ENCODE measurements around the gene PCSK7. TPM values are rescaled to one million over a fixed set of nuclear protein-coding genes. Genes with fewer than 3 reads are reported as not detected.

Gene PCSK7
- polyA plus RNA-seq, 2 donors, result 22.8 to 37.3 TPM

- H3K4me1 ChIP-seq (ENCODE audit: control insufficient read depth in 2 of 2, insufficient read depth in 2 of 2, low read length in 1 of 2), result peaks cover 0 to 10% of the 10 kb centered on the region in 2 donors
- peaks cover 0 to 17% of the 10 kb centered on the region in 2 donors for H3K36me3 ChIP-seq (ENCODE audit: control insufficient read depth in 2 of 2, insufficient read depth in 2 of 2, low read length in 1 of 2)
- H3K4me3 ChIP-seq (ENCODE audit: low read depth in 1 of 2, low read length in 2 of 2), result peak overlapping the region; percentile 44 to 49
- H3K9me3 ChIP-seq (ENCODE audit: control insufficient read depth in 2 of 2, insufficient read depth in 1 of 2, low read depth in 1 of 2, low read length in 1 of 2), result no peaks in the 10 kb centered on the region
- peak overlapping the region; percentile 61 to 86 for H3K27ac ChIP-seq (ENCODE audit: low read depth in 2 of 2, low read length in 1 of 2)
- WGBS, 2 donors, result 69 to 83% methylated on average over 12 of the region's 12 CpGs
- H3K27me3 ChIP-seq (ENCODE audit: control insufficient read depth in 1 of 2, insufficient read depth in 2 of 2, low read length in 2 of 2), result no peaks in the 10 kb centered on the region
Observed at GRCh38 chr11:117200813-117201657, 30.8 kb downstream of the PCSK7 start.

GRCh38 chr11:117199916-117200812 lies 31.7 kb downstream of the PCSK7 start:
- Histone ChIP-seq H3K9me3 (ENCODE audit: control insufficient read depth in 2 of 2, insufficient read depth in 1 of 2, low read depth in 1 of 2, low read length in 1 of 2) (no peaks in the 10 kb centered on the region), H3K27ac (ENCODE audit: low read depth in 2 of 2, low read length in 1 of 2) (peak overlapping the region; percentile 61 to 86), H3K36me3 (ENCODE audit: control insufficient read depth in 2 of 2, insufficient read depth in 2 of 2, low read length in 1 of 2) (peaks cover 0 to 18% of the 10 kb centered on the region in 2 donors), H3K4me3 (ENCODE audit: low read depth in 1 of 2, low read length in 2 of 2) (peak overlapping the region; percentile 44 to 49), H3K27me3 (ENCODE audit: control insufficient read depth in 1 of 2, insufficient read depth in 2 of 2, low read length in 2 of 2) (no peaks in the 10 kb centered on the region), H3K4me1 (ENCODE audit: control insufficient read depth in 2 of 2, insufficient read depth in 2 of 2, low read length in 1 of 2) (peaks cover 0 to 10% of the 10 kb centered on the region in 2 donors)
- 60 to 67% methylated on average over 13 of the region's 13 CpGs for WGBS, 2 donors

DNA sequence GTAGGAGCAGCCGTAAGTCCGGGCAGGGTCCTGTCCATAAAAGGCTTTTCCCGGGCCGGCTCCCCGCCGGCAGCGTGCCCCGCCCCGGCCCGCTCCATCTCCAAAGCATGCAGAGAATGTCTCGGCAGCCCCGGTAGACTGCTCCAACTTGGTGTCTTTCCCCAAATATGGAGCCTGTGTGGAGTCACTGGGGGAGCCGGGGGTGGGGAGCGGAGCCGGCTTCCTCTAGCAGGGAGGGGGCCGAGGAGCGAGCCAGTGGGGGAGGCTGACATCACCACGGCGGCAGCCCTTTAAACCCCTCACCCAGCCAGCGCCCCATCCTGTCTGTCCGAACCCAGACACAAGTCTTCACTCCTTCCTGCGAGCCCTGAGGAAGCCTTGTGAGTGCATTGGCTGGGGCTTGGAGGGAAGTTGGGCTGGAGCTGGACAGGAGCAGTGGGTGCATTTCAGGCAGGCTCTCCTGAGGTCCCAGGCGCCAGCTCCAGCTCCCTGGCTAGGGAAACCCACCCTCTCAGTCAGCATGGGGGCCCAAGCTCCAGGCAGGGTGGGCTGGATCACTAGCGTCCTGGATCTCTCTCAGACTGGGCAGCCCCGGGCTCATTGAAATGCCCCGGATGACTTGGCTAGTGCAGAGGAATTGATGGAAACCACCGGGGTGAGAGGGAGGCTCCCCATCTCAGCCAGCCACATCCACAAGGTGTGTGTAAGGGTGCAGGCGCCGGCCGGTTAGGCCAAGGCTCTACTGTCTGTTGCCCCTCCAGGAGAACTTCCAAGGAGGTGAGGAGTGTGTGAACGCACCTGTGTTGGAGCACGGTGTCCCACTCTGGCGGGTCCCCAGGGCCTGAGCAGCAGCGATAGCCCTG lies 32.6 kb downstream of the PCSK7 start, which contains the start of gene TAGLN:
Gene TAGLN, plus strand, starts transcription at position 318 of the 863 bp plus-strand sequence. CDS start 3,644 bp downstream, outside the sequence.
- H3K4me3 ChIP-seq (ENCODE audit: low read depth in 1 of 2, low read length in 2 of 2), result peak within 1 kb of the TSS; percentile 44 to 49
- H3K27ac ChIP-seq (ENCODE audit: low read depth in 2 of 2, low read length in 1 of 2), result peak within 1 kb of the TSS; percentile 80 to 88
- 28 to 42% methylated on average over 32 to 34 of the region's 34 CpGs for WGBS, 2 donors
- no peaks in the 10 kb centered on the region for H3K27me3 ChIP-seq (ENCODE audit: control insufficient read depth in 1 of 2, insufficient read depth in 2 of 2, low read length in 2 of 2)
- no peaks in the 10 kb centered on the region for H3K9me3 ChIP-seq (ENCODE audit: control insufficient read depth in 2 of 2, insufficient read depth in 1 of 2, low read depth in 1 of 2, low read length in 1 of 2)
- H3K36me3 ChIP-seq (ENCODE audit: control insufficient read depth in 2 of 2, insufficient read depth in 2 of 2, low read length in 1 of 2), result peaks cover 0 to 16% of the 10 kb centered on the region in 2 donors
- peaks cover 0 to 10% of the 10 kb centered on the region in 2 donors for H3K4me1 ChIP-seq (ENCODE audit: control insufficient read depth in 2 of 2, insufficient read depth in 2 of 2, low read length in 1 of 2)

- peak overlapping the region in 1 of 2 donors; percentile 22 for H3K4me3 ChIP-seq (ENCODE audit: low read depth in 1 of 2, low read length in 2 of 2)
Observed at GRCh38 chr11:117198613-117199012, 33.3 kb downstream of the PCSK7 start.

DNA sequence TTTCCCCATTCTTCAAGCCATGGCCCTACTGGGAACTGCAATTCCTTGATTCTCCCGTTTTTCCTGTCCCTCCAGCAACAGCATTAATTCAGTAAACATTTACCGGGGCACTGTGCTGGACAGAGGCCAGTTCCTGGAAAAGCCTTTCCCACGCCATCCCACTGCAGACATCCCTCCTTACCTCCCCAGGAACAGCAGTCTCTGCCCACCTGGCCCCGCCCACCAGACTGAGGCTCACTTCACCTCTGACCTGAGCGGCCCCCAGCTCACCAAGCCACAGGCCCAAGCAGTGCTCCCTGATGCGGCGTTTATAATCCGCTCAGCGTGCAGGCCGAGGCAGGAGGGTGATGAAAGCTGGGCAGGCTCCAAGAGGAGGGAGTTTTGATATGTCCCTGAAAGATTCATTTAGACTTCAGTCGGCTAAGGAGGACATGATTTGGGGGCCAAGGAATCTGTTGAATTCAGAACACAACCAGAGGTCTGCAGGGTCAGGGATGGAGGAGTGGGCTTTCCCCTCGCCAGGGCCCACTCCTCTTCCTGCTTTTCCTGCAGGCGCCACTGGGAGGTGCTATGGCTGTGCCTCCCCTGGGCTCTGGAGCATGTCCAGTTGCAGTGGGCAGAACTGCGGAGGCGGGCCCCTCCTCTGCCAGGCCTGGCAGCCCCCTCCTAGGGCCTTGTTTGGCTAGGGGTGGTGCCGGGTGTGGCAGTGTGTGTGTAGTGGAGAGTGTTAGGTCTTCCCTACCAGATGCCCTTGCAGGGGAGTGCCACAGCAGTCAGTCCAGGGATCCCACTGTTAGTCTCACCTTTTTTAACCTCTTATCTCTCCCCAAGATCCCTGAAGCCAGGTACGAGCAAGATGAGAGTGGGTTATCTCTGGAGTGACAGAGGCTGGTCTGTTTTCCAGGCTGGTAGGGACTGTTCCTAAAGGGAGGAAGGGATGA lies 34.1 kb downstream of the PCSK7 start:
- peaks cover 0 to 8% of the 10 kb centered on the region in 2 donors for H3K36me3 ChIP-seq (ENCODE audit: control insufficient read depth in 2 of 2, insufficient read depth in 2 of 2, low read length in 1 of 2)
- WGBS, 2 donors, result 45 to 47% methylated on average over 17 of the region's 17 CpGs
- H3K4me1 ChIP-seq (ENCODE audit: control insufficient read depth in 2 of 2, insufficient read depth in 2 of 2, low read length in 1 of 2), result peaks cover 3 to 12% of the 10 kb centered on the region in 2 donors
- peak overlapping the region in 1 of 2 donors; percentile 22 for H3K4me3 ChIP-seq (ENCODE audit: low read depth in 1 of 2, low read length in 2 of 2)
- peak overlapping the region; percentile 80 to 88 for H3K27ac ChIP-seq (ENCODE audit: low read depth in 2 of 2, low read length in 1 of 2)
- H3K27me3 ChIP-seq (ENCODE audit: control insufficient read depth in 1 of 2, insufficient read depth in 2 of 2, low read length in 2 of 2), result no peaks in the 10 kb centered on the region
- no peaks in the 10 kb centered on the region for H3K9me3 ChIP-seq (ENCODE audit: control insufficient read depth in 2 of 2, insufficient read depth in 1 of 2, low read depth in 1 of 2, low read length in 1 of 2)

More at GRCh38 chr11:117198613-117199012, 33.3 kb downstream of the PCSK7 start:
- Histone ChIP-seq H3K27ac (ENCODE audit: low read depth in 2 of 2, low read length in 1 of 2) (peak overlapping the region; percentile 80 to 88), H3K36me3 (ENCODE audit: control insufficient read depth in 2 of 2, insufficient read depth in 2 of 2, low read length in 1 of 2) (peaks cover 0 to 16% of the 10 kb centered on the region in 2 donors), H3K4me1 (ENCODE audit: control insufficient read depth in 2 of 2, insufficient read depth in 2 of 2, low read length in 1 of 2) (peaks cover 0 to 10% of the 10 kb centered on the region in 2 donors), H3K27me3 (ENCODE audit: control insufficient read depth in 1 of 2, insufficient read depth in 2 of 2, low read length in 2 of 2) (no peaks in the 10 kb centered on the region), H3K9me3 (ENCODE audit: control insufficient read depth in 2 of 2, insufficient read depth in 1 of 2, low read depth in 1 of 2, low read length in 1 of 2) (no peaks in the 10 kb centered on the region)
- 68 to 69% methylated on average over 4 of the region's 4 CpGs for WGBS, 2 donors

- H3K36me3 ChIP-seq (ENCODE audit: control insufficient read depth in 2 of 2, insufficient read depth in 2 of 2, low read length in 1 of 2), result peaks cover 0 to 11% of the 10 kb centered on the region in 2 donors
- H3K9me3 ChIP-seq (ENCODE audit: control insufficient read depth in 2 of 2, insufficient read depth in 1 of 2, low read depth in 1 of 2, low read length in 1 of 2), result no peaks in the 10 kb centered on the region
- WGBS, 2 donors, result 85 to 90% methylated on average over 7 of the region's 7 CpGs
- H3K4me3 ChIP-seq (ENCODE audit: low read depth in 1 of 2, low read length in 2 of 2), result no peak overlapping the region
- H3K4me1 ChIP-seq (ENCODE audit: control insufficient read depth in 2 of 2, insufficient read depth in 2 of 2, low read length in 1 of 2), result peaks cover 3 to 17% of the 10 kb centered on the region in 2 donors
- H3K27me3 ChIP-seq (ENCODE audit: control insufficient read depth in 1 of 2, insufficient read depth in 2 of 2, low read length in 2 of 2), result no peaks in the 10 kb centered on the region
- peak overlapping the region in 1 of 2 donors; percentile 52 for H3K27ac ChIP-seq (ENCODE audit: low read depth in 2 of 2, low read length in 1 of 2)
Observed at GRCh38 chr11:117197006-117197405, 34.9 kb downstream of the PCSK7 start.

- Histone ChIP-seq H3K9me3 (ENCODE audit: control insufficient read depth in 2 of 2, insufficient read depth in 1 of 2, low read depth in 1 of 2, low read length in 1 of 2) (no peaks in the 10 kb centered on the region), H3K27me3 (ENCODE audit: control insufficient read depth in 1 of 2, insufficient read depth in 2 of 2, low read length in 2 of 2) (no peaks in the 10 kb centered on the region), H3K36me3 (ENCODE audit: control insufficient read depth in 2 of 2, insufficient read depth in 2 of 2, low read length in 1 of 2) (peaks cover 0 to 14% of the 10 kb centered on the region in 2 donors), H3K27ac (ENCODE audit: low read depth in 2 of 2, low read length in 1 of 2) (no peak overlapping the region), H3K4me1 (ENCODE audit: control insufficient read depth in 2 of 2, insufficient read depth in 2 of 2, low read length in 1 of 2) (peaks cover 3 to 17% of the 10 kb centered on the region in 2 donors), H3K4me3 (ENCODE audit: low read depth in 1 of 2, low read length in 2 of 2) (no peak overlapping the region)
- 86 to 90% methylated on average over 19 of the region's 19 CpGs for WGBS, 2 donors
Observed at GRCh38 chr11:117195761-117196160, 36.1 kb downstream of the PCSK7 start.

DNA sequence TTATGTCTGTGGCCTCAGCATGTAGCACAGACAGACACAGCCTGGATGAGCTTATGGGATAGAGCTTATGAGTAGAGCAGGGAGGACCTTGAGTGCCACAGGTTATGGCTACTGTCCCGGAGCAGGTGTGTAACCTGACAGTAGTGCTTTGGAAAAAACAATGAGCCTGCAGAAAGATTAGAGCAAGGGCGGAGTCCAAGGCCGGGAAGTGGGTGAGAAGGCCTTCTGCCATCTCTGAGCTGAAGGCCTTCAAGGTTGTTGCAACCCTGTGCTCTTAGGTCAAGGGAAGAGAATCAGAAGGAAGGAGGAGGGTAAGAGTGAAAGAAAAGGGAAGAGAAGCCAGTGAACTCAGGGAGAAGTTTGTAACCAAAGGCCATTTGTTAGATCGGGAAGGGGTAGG lies 36.6 kb downstream of the PCSK7 start:
- Histone ChIP-seq H3K4me3 (ENCODE audit: low read depth in 1 of 2, low read length in 2 of 2) (no peak overlapping the region), H3K9me3 (ENCODE audit: control insufficient read depth in 2 of 2, insufficient read depth in 1 of 2, low read depth in 1 of 2, low read length in 1 of 2) (no peaks in the 10 kb centered on the region), H3K36me3 (ENCODE audit: control insufficient read depth in 2 of 2, insufficient read depth in 2 of 2, low read length in 1 of 2) (peaks cover 0 to 19% of the 10 kb centered on the region in 2 donors), H3K27ac (ENCODE audit: low read depth in 2 of 2, low read length in 1 of 2) (no peak overlapping the region), H3K27me3 (ENCODE audit: control insufficient read depth in 1 of 2, insufficient read depth in 2 of 2, low read length in 2 of 2) (no peaks in the 10 kb centered on the region), H3K4me1 (ENCODE audit: control insufficient read depth in 2 of 2, insufficient read depth in 2 of 2, low read length in 1 of 2) (peaks cover 3 to 17% of the 10 kb centered on the region in 2 donors)
- 51 to 78% methylated on average over 4 of the region's 4 CpGs for WGBS, 2 donors
